Stimulated activated CD4-positive, alpha-beta T cell treated with anti-CD3 and anti-CD28 coated beads, Interleukin-1b, Interleukin-23, amount 100 ng/mL, for 24 hours (primary cell): ENCODE results near the gene CDH4.

Experiments
- DNase-seq, 4 experiments: peaks; one replicate each; pipeline ENCODE4 v3.0.0-alpha.2; 2020; ENCODE audit warnings: low read depth in 4 of 4, low spot score in 1 of 4

Gene CDH4

GRCh38 chr20:61896058-61896961 is 644.2 kb downstream of the CDH4 start:
- DNase-seq = no peak

DNA sequence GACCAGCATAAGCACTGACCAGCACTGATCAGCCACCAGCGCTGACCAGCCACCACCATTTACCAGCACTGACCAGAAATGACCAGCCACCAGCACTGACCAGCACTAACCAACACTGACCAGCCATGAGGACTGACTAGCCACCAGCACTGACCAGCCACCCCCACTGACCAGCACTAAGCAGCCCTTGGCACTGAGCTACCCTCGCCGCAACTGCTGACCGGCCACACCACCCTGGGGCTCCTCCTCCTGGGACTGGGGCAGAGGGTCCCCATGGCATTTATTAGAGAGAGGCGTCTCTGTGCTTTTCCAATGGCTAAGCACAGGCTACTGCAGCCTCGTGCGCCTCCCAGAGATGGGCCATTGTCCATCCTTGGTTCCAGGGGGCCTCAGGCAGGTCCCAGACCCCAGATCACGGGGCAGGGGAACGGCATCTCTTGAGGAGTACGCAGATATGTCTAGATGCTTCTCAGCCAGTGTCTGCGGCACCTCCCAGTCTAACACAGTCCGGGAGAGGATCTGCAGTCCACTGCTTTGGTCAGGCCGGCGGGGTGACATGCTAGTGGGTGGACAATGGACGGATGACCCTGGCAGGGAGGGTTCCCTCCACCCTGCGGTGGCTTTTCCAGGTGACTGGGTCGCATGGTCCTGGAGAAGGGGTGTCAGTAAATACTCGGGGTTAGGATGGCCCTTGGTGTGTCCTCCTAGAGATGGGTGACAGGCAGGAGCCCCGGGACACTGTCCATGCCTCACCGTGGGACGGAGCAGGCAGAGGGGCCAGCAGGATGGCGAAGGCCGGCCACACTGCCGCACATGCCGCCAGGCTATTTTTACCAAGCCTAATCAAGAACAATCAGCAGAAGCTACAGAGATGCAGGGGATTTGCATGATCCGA is 645.6 kb downstream of the CDH4 start:
- no peak for DNase-seq

- DNase-seq = no peak
Observed at GRCh38 chr20:61898405-61898804, 646.3 kb downstream of the CDH4 start.

- DNase-seq = no peak
Observed at GRCh38 chr20:61900011-61900944, 648.2 kb downstream of the CDH4 start.

DNA sequence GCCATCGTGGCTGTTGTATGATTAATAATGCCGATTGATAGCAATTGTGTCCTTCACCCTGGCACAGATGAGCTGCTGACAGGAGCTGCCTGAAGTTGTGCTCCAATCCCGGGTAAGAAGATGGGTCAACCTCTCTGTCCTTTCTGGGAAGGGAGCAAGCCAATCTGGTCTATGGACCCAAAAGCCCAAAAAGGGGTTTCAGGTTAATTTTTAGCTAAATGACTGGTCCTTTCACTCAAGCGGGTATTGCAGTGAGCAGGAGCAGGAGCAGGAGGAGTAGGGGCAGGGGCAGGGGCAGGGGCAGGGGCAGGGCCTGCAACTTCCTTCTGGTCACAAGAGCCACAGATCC is 648.9 kb downstream of the CDH4 start:
- no peak for DNase-seq

DNA sequence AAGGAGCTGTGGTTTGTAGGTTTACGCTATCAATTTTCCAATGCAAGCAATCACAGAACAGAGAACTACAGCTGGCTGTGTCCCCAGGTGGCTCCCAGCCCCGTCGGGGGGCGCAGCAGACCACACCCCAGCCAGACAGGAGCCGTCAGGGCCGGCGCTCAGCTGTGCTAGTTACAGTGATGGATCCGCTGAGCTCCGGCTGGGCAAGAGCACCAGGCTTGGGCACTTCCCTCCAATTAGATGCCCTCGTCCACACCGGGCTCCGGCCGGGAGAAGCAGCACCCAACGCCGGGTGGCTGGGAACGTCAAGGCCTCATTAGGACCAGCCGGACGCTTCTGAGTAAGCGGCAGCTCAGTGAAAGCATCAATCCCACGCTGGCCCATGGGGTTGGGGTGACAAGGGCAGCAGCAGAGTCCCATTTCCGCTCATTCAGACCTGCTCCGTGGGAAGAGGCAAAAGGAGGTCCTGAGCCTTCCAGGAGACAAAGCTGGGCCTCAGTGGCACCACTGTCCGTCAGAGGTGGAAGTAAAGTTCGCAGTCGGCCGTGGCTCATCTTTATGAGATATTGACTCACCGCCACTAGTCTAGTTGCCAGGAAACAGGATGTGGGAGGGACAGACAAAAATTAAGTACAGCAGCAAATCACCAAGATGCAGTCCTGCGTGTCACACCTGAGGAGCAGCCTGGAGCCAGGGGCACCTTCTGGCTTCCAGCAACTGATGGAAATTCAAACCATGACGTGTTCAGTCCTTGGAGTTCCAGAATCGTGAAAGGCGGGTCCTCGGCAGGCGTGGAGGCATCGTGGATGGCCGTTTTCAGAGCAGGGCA is 649.5 kb downstream of the CDH4 start:
- DNase-seq = no peak

DNA sequence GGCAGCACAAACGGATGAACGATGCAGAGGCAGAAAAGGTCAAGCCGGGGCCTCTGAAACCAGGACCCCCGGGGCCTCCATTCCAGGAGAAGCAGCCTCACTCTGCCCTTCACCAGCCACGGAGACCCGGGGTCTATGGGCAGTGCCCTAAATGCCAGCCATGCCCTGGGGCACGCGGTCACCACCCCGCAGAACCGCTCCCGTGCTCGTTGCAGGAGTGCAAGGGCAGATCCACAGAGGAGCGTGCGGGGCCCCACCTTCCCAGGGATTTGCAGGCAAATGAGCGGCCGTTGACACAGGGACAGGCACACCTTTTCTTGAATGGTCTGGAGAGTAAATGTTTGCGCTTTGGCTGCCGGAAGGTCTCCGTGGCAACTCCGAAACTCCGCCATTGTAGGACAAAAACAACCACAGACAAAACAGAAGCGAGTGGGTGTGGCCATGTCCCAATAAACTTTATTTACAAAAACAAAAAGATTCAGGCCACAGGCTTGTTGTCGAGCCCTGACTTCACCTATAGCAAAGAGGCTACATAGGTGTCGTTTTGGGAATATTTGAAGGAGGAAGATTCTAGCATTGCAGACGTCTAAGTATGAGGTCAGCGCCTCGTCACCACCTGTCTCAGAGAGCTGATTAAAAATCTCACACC is 650.3 kb downstream of the CDH4 start:
- no peak for DNase-seq

GRCh38 chr20:61903575-61904340 is 651.7 kb downstream of the CDH4 start:
- no peak for DNase-seq

DNA sequence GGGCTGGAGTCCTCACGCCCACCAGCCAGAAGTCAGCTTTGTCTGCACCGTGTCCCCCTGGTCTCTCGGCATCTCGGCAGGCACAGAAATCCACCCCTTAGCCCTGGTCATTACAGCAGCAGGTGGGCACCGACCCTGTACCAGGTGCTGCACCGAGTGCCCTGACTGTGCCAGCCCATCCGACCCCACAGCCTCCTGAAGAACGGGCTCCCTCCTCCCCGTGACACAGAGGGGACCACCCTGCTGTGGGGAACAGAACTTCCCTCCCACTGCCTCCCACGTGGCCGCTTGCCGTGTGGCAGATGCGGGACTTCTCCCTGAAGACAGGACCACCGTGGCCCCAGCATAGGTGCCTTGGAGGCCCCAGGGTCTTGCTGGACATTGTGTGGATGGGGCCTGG is 652.4 kb downstream of the CDH4 start:
- no peak for DNase-seq

GRCh38 chr20:61905781-61906523 is 653.9 kb downstream of the CDH4 start:
- DNase-seq = no peak

GRCh38 chr20:61907081-61907891 is 655.2 kb downstream of the CDH4 start:
- no peak for DNase-seq

DNA sequence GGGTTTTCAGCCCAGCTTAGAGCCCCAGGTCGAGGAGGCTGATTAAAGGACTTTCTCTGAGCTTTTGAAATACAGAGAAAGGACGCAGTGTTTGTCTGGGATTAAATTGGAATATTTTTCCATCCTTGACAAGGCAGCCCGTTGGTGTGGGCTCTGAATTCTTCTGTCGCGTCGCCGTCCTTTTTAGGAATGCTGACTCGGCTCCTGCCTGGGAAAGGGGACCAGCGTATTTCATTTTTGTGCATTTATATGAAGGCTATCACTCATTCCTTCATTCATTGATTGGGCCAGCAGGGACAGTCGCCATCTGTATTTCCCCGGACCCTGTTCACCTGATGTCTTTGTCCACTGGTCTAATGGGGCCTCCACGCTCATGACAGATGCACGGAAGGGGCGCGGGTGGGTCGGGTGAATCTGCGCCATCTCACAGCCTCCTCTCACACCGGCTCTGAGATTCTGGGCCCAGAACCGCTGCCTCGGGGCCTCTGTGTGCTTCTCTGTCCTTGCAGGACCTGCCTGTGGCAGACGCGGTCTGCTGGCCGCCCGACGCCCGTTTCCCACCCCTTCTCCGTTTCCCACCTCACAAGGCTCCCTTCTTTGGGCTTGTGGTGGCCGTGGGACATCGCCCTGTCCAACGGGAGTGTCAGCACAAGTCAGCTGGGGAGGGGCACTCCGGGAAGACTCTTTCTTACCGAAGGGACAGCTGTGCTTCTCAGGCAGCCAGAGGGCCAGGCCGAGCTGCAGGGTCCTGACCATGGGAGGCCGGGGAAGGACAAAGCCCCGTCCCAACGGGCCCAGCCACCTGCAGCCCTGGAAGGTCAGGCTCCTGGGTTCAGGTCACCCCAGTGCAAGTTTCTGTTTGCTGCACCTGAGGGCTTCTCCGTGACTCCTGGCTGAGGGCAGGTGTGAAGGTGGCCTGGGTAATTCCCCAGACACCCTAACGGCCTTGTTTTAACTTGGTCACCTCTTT is 656.3 kb downstream of the CDH4 start:
- no peak for DNase-seq

- no peak for DNase-seq
Observed at GRCh38 chr20:61909028-61909427, 657.0 kb downstream of the CDH4 start.

DNA sequence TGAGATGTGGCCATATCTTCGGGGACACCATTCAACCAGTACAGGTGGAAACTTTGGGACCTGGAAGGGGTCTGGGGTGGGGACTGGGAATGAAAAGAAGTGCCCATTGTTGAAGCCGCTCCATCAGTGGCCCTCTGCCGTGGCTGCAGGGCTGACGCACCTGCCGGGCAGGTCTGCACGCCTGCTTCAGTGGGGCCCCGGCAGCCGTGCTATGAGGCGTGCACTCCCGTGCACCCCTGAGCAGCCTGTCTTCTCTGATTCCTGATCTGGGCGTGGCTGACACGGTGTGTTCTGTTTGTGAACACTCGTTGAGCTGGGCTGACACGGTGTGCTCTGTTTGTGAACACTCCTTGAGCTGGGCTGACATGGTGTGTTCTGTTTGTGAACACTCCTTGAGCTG is 657.8 kb downstream of the CDH4 start:
- no peak for DNase-seq

- no peak for DNase-seq
Observed at GRCh38 chr20:61911824-61912223, 659.8 kb downstream of the CDH4 start.
